Measurements from ENCODE around the gene PSMB10.

GRCh38 chr16:67924140-67924906 is 12.3 kb downstream of the PSMB10 start:
- no peak for TF ChIP-seq CTCF (conservative IDR thresholded peaks at IDR 0.05; ENCODE audit: low read length)
- TF ChIP-seq EZH2phosphoT487 (IDR thresholded peaks at IDR 0.05; ENCODE audit: borderline replicate concordance), result no peak

All from Loucy (cell line).